IPS-15b (cell line): Measurements from ENCODE around the gene MPDU1.
A peak's percentile ranks its signal among the peaks of the same experiment; 100 is the strongest.
"Not testable (repeated sequence)": the region's sequence is repeated elsewhere in the genome, so short reads cannot be mapped to it uniquely, and the experiment has no call there.

Experiments
- H3K27me3 ChIP-seq: one replicate; pipeline ENCODE4 v1.6.1; 2013; ENCODE audit warnings: low read length; ENCODE audit not compliant: control insufficient read depth, insufficient read depth
- H3K36me3 ChIP-seq: one replicate; pipeline ENCODE4 v1.6.1; 2013; ENCODE audit warnings: low read length; ENCODE audit not compliant: control insufficient read depth, insufficient read depth
- H3K4me1 ChIP-seq: one replicate; pipeline ENCODE4 v1.6.1; 2013; ENCODE audit warnings: mild to moderate bottlenecking, low read length; ENCODE audit not compliant: control insufficient read depth, insufficient read depth
- H3K4me3 ChIP-seq: one replicate; pipeline ENCODE4 v1.5.1; 2013; ENCODE audit warnings: low read depth, low read length
- H3K9ac ChIP-seq: one replicate; pipeline ENCODE4 v1.6.1; 2013; ENCODE audit warnings: low read depth, mild to moderate bottlenecking, low read length
- H3K9me3 ChIP-seq: one replicate; pipeline ENCODE4 v1.6.1; 2013; ENCODE audit warnings: mild to moderate bottlenecking, low read length; ENCODE audit not compliant: control insufficient read depth, insufficient read depth

MPDU1 gene

GRCh38 chr17:7613769-7614424 is 30.2 kb downstream of the MPDU1 start:
- Histone ChIP-seq H3K9ac (peak overlapping the region; percentile 85), H3K27me3 (no peaks in the 10 kb centered on the region), H3K9me3 (no peaks in the 10 kb centered on the region), H3K36me3 (peaks cover 5% of the 10 kb centered on the region), H3K4me1 (peaks cover 4% of the 10 kb centered on the region), H3K4me3 (peak overlapping the region; percentile 69)

GRCh38 chr17:7614425-7615264 is 31.0 kb downstream of the MPDU1 start, which contains the start of gene FXR2:
FXR2 (minus strand) TSS chr17:7614897; CDS start chr17:7614532, 365 bp downstream.
- H3K9ac ChIP-seq, result peak within 1 kb of the TSS; percentile 85
- peaks cover 5% of the 10 kb centered on the region for H3K36me3 ChIP-seq
- peak within 1 kb of the TSS; percentile 69 for H3K4me3 ChIP-seq
- H3K9me3 ChIP-seq, result no peaks in the 10 kb centered on the region
- no peaks in the 10 kb centered on the region for H3K27me3 ChIP-seq
- peaks cover 4% of the 10 kb centered on the region for H3K4me1 ChIP-seq

- peak overlapping the region; percentile 60 for H3K4me3 ChIP-seq
- peaks cover 4% of the 10 kb centered on the region for H3K4me1 ChIP-seq
- H3K9ac ChIP-seq, result no peak overlapping the region
- peaks cover 4% of the 10 kb centered on the region for H3K36me3 ChIP-seq
- no peaks in the 10 kb centered on the region for H3K27me3 ChIP-seq
- no peaks in the 10 kb centered on the region for H3K9me3 ChIP-seq
Measured at GRCh38 chr17:7615265-7615747, 31.7 kb downstream of the MPDU1 start.

- Histone ChIP-seq H3K4me3 (no peak overlapping the region), H3K27me3 (no peaks in the 10 kb centered on the region), H3K9me3 (no peaks in the 10 kb centered on the region), H3K4me1 (peaks cover 2% of the 10 kb centered on the region), H3K36me3 (no peaks in the 10 kb centered on the region), H3K9ac (no peak overlapping the region)
Measured at GRCh38 chr17:7618608-7619007, 35.0 kb downstream of the MPDU1 start.

GRCh38 chr17:7620835-7621234 is 37.2 kb downstream of the MPDU1 start:
- H3K9me3 ChIP-seq, result no peaks in the 10 kb centered on the region
- no peaks in the 10 kb centered on the region for H3K27me3 ChIP-seq
- peaks cover under 1% of the 10 kb centered on the region for H3K36me3 ChIP-seq
- H3K9ac ChIP-seq, result no peak overlapping the region
- H3K4me3 ChIP-seq, result no peak overlapping the region
- H3K4me1 ChIP-seq, result no peaks in the 10 kb centered on the region

- H3K36me3 ChIP-seq, result peaks cover 6% of the 10 kb centered on the region
- peaks cover 4% of the 10 kb centered on the region for H3K4me1 ChIP-seq
- H3K9ac ChIP-seq, result no peak overlapping the region
- no peaks in the 10 kb centered on the region for H3K9me3 ChIP-seq
- H3K27me3 ChIP-seq, result no peaks in the 10 kb centered on the region
- no peak overlapping the region for H3K4me3 ChIP-seq
Measured at GRCh38 chr17:7623661-7624060, 40.0 kb downstream of the MPDU1 start.

GRCh38 chr17:7625749-7626148 is 42.1 kb downstream of the MPDU1 start:
- H3K27me3 ChIP-seq, H3K36me3 ChIP-seq, H3K4me3 ChIP-seq, H3K9ac ChIP-seq, H3K9me3 ChIP-seq, H3K4me1 ChIP-seq: not testable (repeated sequence)

GRCh38 chr17:7626307-7626706 is 42.7 kb downstream of the MPDU1 start:
- Histone ChIP-seq H3K9me3 (no peaks in the 10 kb centered on the region), H3K9ac (peak overlapping the region; percentile 88), H3K36me3 (peaks cover 6% of the 10 kb centered on the region), H3K27me3 (no peaks in the 10 kb centered on the region), H3K4me1 (peaks cover 4% of the 10 kb centered on the region), H3K4me3 (peak overlapping the region; percentile 91)

- peak overlapping the region; percentile 91 for H3K4me3 ChIP-seq
- peaks cover 6% of the 10 kb centered on the region for H3K36me3 ChIP-seq
- H3K27me3 ChIP-seq, result no peaks in the 10 kb centered on the region
- H3K9ac ChIP-seq, result peak overlapping the region; percentile 88
- H3K4me1 ChIP-seq, result peaks cover 4% of the 10 kb centered on the region
- H3K9me3 ChIP-seq, result no peaks in the 10 kb centered on the region
Measured at GRCh38 chr17:7626956-7627249, 43.3 kb downstream of the MPDU1 start.

- H3K9ac ChIP-seq, result peak within 1 kb of the TSS; percentile 88
- H3K36me3 ChIP-seq, result peaks cover 6% of the 10 kb centered on the region
- H3K4me1 ChIP-seq, result peaks cover 4% of the 10 kb centered on the region
- no peaks in the 10 kb centered on the region for H3K27me3 ChIP-seq
- peak within 1 kb of the TSS; percentile 91 for H3K4me3 ChIP-seq
- no peaks in the 10 kb centered on the region for H3K9me3 ChIP-seq
Measured at GRCh38 chr17:7627250-7628121, 43.8 kb downstream of the MPDU1 start, which contains the start of gene SAT2. SAT2 (minus strand) TSS chr17:7627821; CDS start chr17:7627635, 186 bp downstream.

- Histone ChIP-seq H3K27me3 (no peaks in the 10 kb centered on the region), H3K4me1 (peaks cover 7% of the 10 kb centered on the region), H3K4me3 (no peak within 1 kb of the TSS), H3K36me3 (peaks cover 6% of the 10 kb centered on the region), H3K9ac (no peak within 1 kb of the TSS), H3K9me3 (no peaks in the 10 kb centered on the region)
Measured at GRCh38 chr17:7629939-7630571, 46.4 kb downstream of the MPDU1 start, which contains the start of gene SHBG. SHBG (plus strand) TSS chr17:7630135; CDS start chr17:7630173, 38 bp downstream.
